HS-27A (cell line): ENCODE measurements around the gene ZEB2.

ENCODE experiments used
- DNase-seq: peaks from one replicate; pipeline ENCODE4 v3.0.0-alpha.2; 2012; ENCODE audit warnings: low read depth, missing footprints

The ZEB2 gene

GRCh38 chr2:144495227-144496091 is 24.5 kb downstream of the ZEB2 start:
- DNase-seq = no peak

GRCh38 chr2:144493027-144493809 is 26.7 kb downstream of the ZEB2 start:
- no peak for DNase-seq

GRCh38 chr2:144490857-144491256 is 29.1 kb downstream of the ZEB2 start:
- no peak for DNase-seq

GRCh38 chr2:144490017-144490416 is 29.9 kb downstream of the ZEB2 start:
- DNase-seq = no peak

- DNase-seq = no peak
These were observed 30.5 kb downstream of the ZEB2 start for GRCh38 chr2:144489315-144489916.

- no peak for DNase-seq
These were observed 35.5 kb downstream of the ZEB2 start for GRCh38 chr2:144484201-144484948.

GRCh38 chr2:144481666-144482065 is 38.3 kb downstream of the ZEB2 start:
- DNase-seq = no peak

- DNase-seq = no peak
These were observed 38.8 kb downstream of the ZEB2 start for GRCh38 chr2:144481109-144481508.

- no peak for DNase-seq
These were observed 39.6 kb downstream of the ZEB2 start for GRCh38 chr2:144480285-144480684.

- no peak for DNase-seq
These were observed 40.3 kb downstream of the ZEB2 start for GRCh38 chr2:144479659-144480058.

- DNase-seq = no peak
These were observed 40.8 kb downstream of the ZEB2 start for GRCh38 chr2:144479138-144479537.

- DNase-seq = no peak
These were observed 42.0 kb downstream of the ZEB2 start for GRCh38 chr2:144477957-144478311.

- no peak for DNase-seq
These were observed 42.5 kb downstream of the ZEB2 start for GRCh38 chr2:144477281-144477956.

GRCh38 chr2:144476682-144477081 is 43.2 kb downstream of the ZEB2 start:
- DNase-seq = no peak

- DNase-seq = no peak
These were observed 44.2 kb downstream of the ZEB2 start for GRCh38 chr2:144475569-144476275.

- DNase-seq = no peak
These were observed 44.9 kb downstream of the ZEB2 start for GRCh38 chr2:144475044-144475443.

GRCh38 chr2:144474017-144474416 is 45.9 kb downstream of the ZEB2 start:
- no peak for DNase-seq

- DNase-seq = no peak
These were observed 47.0 kb downstream of the ZEB2 start for GRCh38 chr2:144472911-144473310.

GRCh38 chr2:144472046-144472412 is 47.9 kb downstream of the ZEB2 start:
- no peak for DNase-seq

- no peak for DNase-seq
These were observed 48.4 kb downstream of the ZEB2 start for GRCh38 chr2:144471305-144472045.
